HG03432 (cell line): Measurements from ENCODE around the gene SLC66A3.

Experiments used
- ATAC-seq: cut with Tn5 transposase; IDR thresholded peaks from one replicate; pipeline ENCODE4 v1.9.1; 2021; ENCODE audit warnings: mild to moderate bottlenecking, moderate library complexity; ENCODE audit not compliant: unreplicated experiment

Gene SLC66A3

GRCh38 chr2:11133936-11134320 is 21.3 kb upstream of the SLC66A3 start:
- ATAC-seq: no peak

- ATAC-seq: no peak
These were observed 20.9 kb upstream of the SLC66A3 start for GRCh38 chr2:11134349-11134748.

GRCh38 chr2:11140492-11140891 is 14.8 kb upstream of the SLC66A3 start:
- ATAC-seq: no peak

- no peak for ATAC-seq
These were observed 13.9 kb upstream of the SLC66A3 start for GRCh38 chr2:11141319-11141718.

- ATAC-seq: no peak
These were observed 12.9 kb upstream of the SLC66A3 start for GRCh38 chr2:11142330-11142729.

GRCh38 chr2:11142987-11143386 is 12.3 kb upstream of the SLC66A3 start:
- ATAC-seq: no peak

- ATAC-seq: no peak
These were observed 11.1 kb upstream of the SLC66A3 start for GRCh38 chr2:11144077-11144737.

- ATAC-seq: no peak
These were observed 10.6 kb upstream of the SLC66A3 start for GRCh38 chr2:11144738-11145079.

- no peak for ATAC-seq
These were observed 9.9 kb upstream of the SLC66A3 start for GRCh38 chr2:11145350-11145749.

- ATAC-seq: no peak
These were observed 9.2 kb upstream of the SLC66A3 start for GRCh38 chr2:11146076-11146475.

GRCh38 chr2:11147263-11147662 is 8.0 kb upstream of the SLC66A3 start:
- ATAC-seq: no peak

- no peak for ATAC-seq
These were observed 2.7 kb upstream of the SLC66A3 start for GRCh38 chr2:11152591-11152990.

GRCh38 chr2:11154016-11154922 is 998 bp upstream of the SLC66A3 start:
- peak; percentile 18 for ATAC-seq

GRCh38 chr2:11154923-11155380 is 315 bp upstream of the SLC66A3 start:
- peak; percentile 72 for ATAC-seq

- no peak for ATAC-seq
These were observed 1.3 kb downstream of the SLC66A3 start for GRCh38 chr2:11156396-11157075.

GRCh38 chr2:11157296-11157695 is 2.0 kb downstream of the SLC66A3 start:
- ATAC-seq: no peak

- ATAC-seq: no peak
These were observed 2.5 kb downstream of the SLC66A3 start for GRCh38 chr2:11157731-11158130.

GRCh38 chr2:11158916-11159573 is 3.8 kb downstream of the SLC66A3 start:
- ATAC-seq: no peak

- ATAC-seq: no peak
These were observed 4.4 kb downstream of the SLC66A3 start for GRCh38 chr2:11159574-11160170.

- ATAC-seq: no peak
These were observed 5.0 kb downstream of the SLC66A3 start for GRCh38 chr2:11160256-11160655.
